Gastroesophageal sphincter (tissue), 4 donors: ENCODE results near the gene NOP53. TPM values are rescaled to one million over a fixed set of nuclear protein-coding genes. Genes with fewer than 3 reads are reported as not detected.
A peak's percentile ranks its signal among the peaks of the same experiment; 100 is the strongest.
"Not testable (repeated sequence)": the region's sequence is repeated elsewhere in the genome, so short reads cannot be mapped to it uniquely, and the experiment has no call there.

ENCODE experiments used
- ATAC-seq: fragments of 150-250 bp; one replicate; pipeline ENCODE4 v1.9.1; 2016; ENCODE audit warnings: mild to moderate bottlenecking, moderate library complexity
- H3K27ac ChIP-seq, 4 donors: fragments of 200-600 bp; sonication (generic) in 3 of 4; 1 replicate in 3 of 4; 2 replicates in 1 of 4; pipeline ENCODE4 v1.5.1; 2016 to 2019
- H3K27me3 ChIP-seq: fragments of 200-600 bp; sonication (generic); one replicate; pipeline ENCODE4 v1.5.1; 2019
- H3K36me3 ChIP-seq, 2 donors: fragments of 200-600 bp; sonication (generic); one replicate each; pipeline ENCODE4 v1.5.1; 2019; ENCODE audit warnings: control low read depth in 1 of 2
- H3K4me1 ChIP-seq, 3 donors: fragments of 200-600 bp; sonication (generic); 1 replicate in 2 of 3; 2 replicates in 1 of 3; pipeline ENCODE4 v1.5.1; 2016 to 2019; ENCODE audit warnings: control low read depth in 2 of 3
- H3K4me3 ChIP-seq, 2 donors: fragments of 200-600 bp; sonication (generic); one replicate each; pipeline ENCODE4 v1.5.1; 2019; ENCODE audit warnings: mild to moderate bottlenecking in 1 of 2, moderate library complexity in 1 of 2
- H3K9me3 ChIP-seq, 3 donors: fragments of 200-600 bp; sonication (generic); one replicate each; pipeline ENCODE4 v1.5.1; 2017 to 2019; ENCODE audit warnings: control low read depth in 2 of 3
- CTCF ChIP-seq, 4 experiments: fragments of 200-600 bp in 2 of 4; fragments of 450-650 bp in 2 of 4; sonication (generic) in 1 of 4; IDR thresholded peaks; one replicate each; pipeline ENCODE4 v1.5.1; 2017 to 2019; ENCODE audit warnings: antibody characterized with exemption in 4 of 4, mild to moderate bottlenecking in 2 of 4, moderate library complexity in 2 of 4
- EP300 ChIP-seq: sonication (generic); formaldehyde crosslinking; IDR thresholded peaks from one replicate; pipeline ENCODE4 v1.6.1; 2017; ENCODE audit warnings: antibody characterized with exemption, mild to moderate bottlenecking
- POLR2A ChIP-seq, 2 donors: fragments of 450-650 bp; IDR thresholded peaks; one replicate each; pipeline ENCODE4 v1.6.1; 2017; ENCODE audit warnings: antibody characterized with exemption in 2 of 2, mild to moderate bottlenecking in 2 of 2, moderate library complexity in 1 of 2
- POLR2AphosphoS5 ChIP-seq: sonication (generic); formaldehyde crosslinking; IDR thresholded peaks from one replicate; pipeline ENCODE4 v1.6.1; 2017; ENCODE audit warnings: antibody characterized with exemption
- WGBS, 2 donors: methylation state at CpG; one replicate each; pipeline ENCODE4 v1.1.5; 2018; ENCODE audit warnings: low coverage in 1 of 2; 5-methylcytosine and 5-hydroxymethylcytosine counted together
- total RNA-seq, 4 donors: library from RNA; depleted of rRNA; stranded (reverse); fragments of >200 nt; gene quantifications; one replicate each; pipeline ENCODE4 v1.1.0, GENCODE V29; 2016

The NOP53 gene
- total RNA-seq, 4 donors from 2014 or later: 332 to 592 (median 362) TPM

GRCh38 chr19:47769534-47769933 is 24.2 kb downstream of the NOP53 start:
- Histone ChIP-seq H3K4me3 (no peak overlapping the region), H3K36me3 (no peaks in the 10 kb centered on the region), H3K9me3 (no peaks in the 10 kb centered on the region), H3K27ac (no peak overlapping the region), H3K27me3 (no peaks in the 10 kb centered on the region), H3K4me1 (peaks cover 0 to 12% (median 3%) of the 10 kb centered on the region in 3 donors)
- ATAC-seq: no peak
- WGBS, 2 donors: 77 to 84% methylated on average over 2 to 3 of the region's 3 CpGs
- no peak for TF ChIP-seq POLR2AphosphoS5
- TF ChIP-seq CTCF (IDR thresholded peaks at IDR 0.05): no peak
- TF ChIP-seq POLR2A (IDR thresholded peaks at IDR 0.05): no peak
- no peak for TF ChIP-seq EP300

- 81 to 82% methylated on average over 6 of the region's 6 CpGs for WGBS, 2 donors
- ATAC-seq: not testable (repeated sequence)
These were observed 25.9 kb downstream of the NOP53 start for GRCh38 chr19:47771291-47771690.

GRCh38 chr19:47776568-47776967 is 31.2 kb downstream of the NOP53 start:
- 19 to 71% methylated on average over 2 to 4 of the region's 4 CpGs for WGBS, 2 donors
- no peaks in the 10 kb centered on the region for H3K27me3 ChIP-seq
- TF ChIP-seq POLR2A (IDR thresholded peaks at IDR 0.05): no peak
- TF ChIP-seq CTCF (IDR thresholded peaks at IDR 0.05): no peak
- no peak for TF ChIP-seq POLR2AphosphoS5
- TF ChIP-seq EP300: no peak
- H3K4me3 ChIP-seq: no peak overlapping the region
- peaks cover 0 to 11% of the 10 kb centered on the region in 2 donors for H3K36me3 ChIP-seq
- H3K4me1 ChIP-seq: peaks cover 0 to 38% (median 13%) of the 10 kb centered on the region in 3 donors
- peak overlapping the region in 2 of 4 donors; percentile 24 to 98 for H3K27ac ChIP-seq
- ATAC-seq: no peak
- H3K9me3 ChIP-seq: no peaks in the 10 kb centered on the region

More at GRCh38 chr19:47771291-47771690, 25.9 kb downstream of the NOP53 start:
- not testable (repeated sequence) for H3K27me3 ChIP-seq, H3K27ac ChIP-seq, H3K9me3 ChIP-seq, H3K4me1 ChIP-seq, H3K36me3 ChIP-seq, H3K4me3 ChIP-seq

- H3K27me3 ChIP-seq, H3K9me3 ChIP-seq, ATAC-seq: not testable (repeated sequence)
- peaks cover 0 to 16% of the 10 kb centered on the region in 2 donors for H3K36me3 ChIP-seq
- peaks cover 3 to 47% (median 22%) of the 10 kb centered on the region in 3 donors for H3K4me1 ChIP-seq
- WGBS, 2 donors: 67 to 91% methylated on average over 6 to 14 of the region's 23 CpGs
- peak overlapping the region; percentile 93 to 98 (median 96) for H3K27ac ChIP-seq
- H3K4me3 ChIP-seq: peak overlapping the region; percentile 81 to 93
These were observed 32.1 kb downstream of the NOP53 start for GRCh38 chr19:47777245-47778048.

GRCh38 chr19:47778049-47778953 is 33.0 kb downstream of the NOP53 start, which contains the start of gene SELENOW:
Gene SELENOW (plus strand): TSS chr19:47778703. CDS start chr19:47778786, 83 bp downstream.
- TF ChIP-seq CTCF (IDR thresholded peaks at IDR 0.05) (no peak), EP300 (no peak), POLR2A (IDR thresholded peaks at IDR 0.05) (peak; percentile 96 to 97), POLR2AphosphoS5 (peak; percentile 99)
- WGBS, 2 donors: 0 to 6% methylated on average over 3 to 7 of the region's 65 CpGs
- Histone ChIP-seq H3K27me3 (no peaks in the 10 kb centered on the region), H3K36me3 (peaks cover 0 to 24% of the 10 kb centered on the region in 2 donors), H3K27ac (peak within 1 kb of the TSS; percentile 93 to 98 (median 96)), H3K9me3 (no peaks in the 10 kb centered on the region), H3K4me3 (peak within 1 kb of the TSS; percentile 81 to 93), H3K4me1 (peaks cover 3 to 56% (median 24%) of the 10 kb centered on the region in 3 donors)
- ATAC-seq: peak; percentile 85
